ENCODE data around the gene ACTR1A. TPM values are rescaled to one million over a fixed set of nuclear protein-coding genes. Genes with fewer than 3 reads are reported as not detected.

ACTR1A gene
- total RNA-seq, 2 donors from 2014 or later: 43.0 to 74.4 TPM

GRCh38 chr10:102527546-102527945 lies 25.0 kb upstream of the ACTR1A start:
- H3K4me3 Mint-ChIP-seq: no peak overlapping the region
- peaks cover 6% of the 10 kb centered on the region for H3K4me1 Mint-ChIP-seq
- H3K36me3 Mint-ChIP-seq (ENCODE audit: low read depth): peaks cover 27% of the 10 kb centered on the region
- no peak for ATAC-seq (replicated peaks)
- no peaks in the 10 kb centered on the region for H3K27me3 Mint-ChIP-seq
- no peak overlapping the region for H3K27ac Mint-ChIP-seq
- H3K9me3 Mint-ChIP-seq: no peaks in the 10 kb centered on the region

DNA sequence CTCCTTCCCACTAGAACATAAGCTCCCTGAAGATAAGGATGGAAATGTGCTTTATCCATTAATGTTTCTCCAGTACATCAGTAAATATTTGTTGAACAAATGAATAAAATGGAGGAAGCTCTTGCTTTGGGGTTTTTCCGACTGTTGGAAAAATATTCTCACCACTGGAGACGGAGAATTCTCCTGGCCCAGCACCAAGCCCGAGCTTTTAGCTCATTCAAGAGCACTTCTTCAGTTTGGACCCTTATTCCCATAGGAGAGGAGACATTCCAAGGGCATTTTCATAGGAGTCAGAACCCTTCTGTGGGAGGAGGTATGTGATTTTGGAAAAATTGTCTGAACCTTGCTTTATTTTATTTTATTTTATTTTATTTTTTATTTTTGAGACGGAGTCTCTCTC lies 22.2 kb upstream of the ACTR1A start:
- no peak overlapping the region for H3K27ac Mint-ChIP-seq
- peaks cover 39% of the 10 kb centered on the region for H3K36me3 Mint-ChIP-seq (ENCODE audit: low read depth)
- H3K9me3 Mint-ChIP-seq: no peaks in the 10 kb centered on the region
- H3K4me1 Mint-ChIP-seq: peaks cover 17% of the 10 kb centered on the region
- no peak for ATAC-seq (replicated peaks)
- H3K27me3 Mint-ChIP-seq: no peaks in the 10 kb centered on the region
- no peak overlapping the region for H3K4me3 Mint-ChIP-seq

- Mint-ChIP-seq H3K27me3 (no peaks in the 10 kb centered on the region), H3K36me3 (ENCODE audit: low read depth) (peaks cover 39% of the 10 kb centered on the region), H3K27ac (peak overlapping the region; percentile 78), H3K4me3 (no peak overlapping the region), H3K9me3 (no peaks in the 10 kb centered on the region), H3K4me1 (peaks cover 17% of the 10 kb centered on the region)
- ATAC-seq (replicated peaks): peak; percentile 82
Measured at GRCh38 chr10:102523250-102524029, 20.9 kb upstream of the ACTR1A start.

DNA sequence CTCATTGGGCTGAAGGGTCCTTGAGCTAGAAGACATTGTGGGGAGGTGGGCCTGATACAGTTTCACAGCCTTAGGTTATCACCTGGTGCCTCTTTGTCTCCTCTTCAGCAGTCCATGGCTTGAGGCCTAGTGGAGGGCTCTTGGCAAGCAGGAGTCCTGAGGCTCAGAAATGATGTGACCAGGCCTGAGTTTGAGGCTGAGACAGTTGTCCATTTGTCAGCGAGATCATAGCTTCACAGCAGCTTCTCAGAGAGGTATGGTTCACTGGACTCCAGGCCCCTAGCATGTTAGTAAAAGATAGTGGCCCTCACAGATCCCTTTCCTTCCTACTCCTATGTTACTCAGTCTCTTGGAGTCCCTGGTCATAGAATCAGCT lies 20.4 kb upstream of the ACTR1A start:
- peaks cover 38% of the 10 kb centered on the region for H3K36me3 Mint-ChIP-seq (ENCODE audit: low read depth)
- ATAC-seq (replicated peaks): no peak
- no peaks in the 10 kb centered on the region for H3K9me3 Mint-ChIP-seq
- H3K4me1 Mint-ChIP-seq: peaks cover 17% of the 10 kb centered on the region
- no peaks in the 10 kb centered on the region for H3K27me3 Mint-ChIP-seq
- H3K4me3 Mint-ChIP-seq: no peak overlapping the region
- peak overlapping the region; percentile 78 for H3K27ac Mint-ChIP-seq

DNA sequence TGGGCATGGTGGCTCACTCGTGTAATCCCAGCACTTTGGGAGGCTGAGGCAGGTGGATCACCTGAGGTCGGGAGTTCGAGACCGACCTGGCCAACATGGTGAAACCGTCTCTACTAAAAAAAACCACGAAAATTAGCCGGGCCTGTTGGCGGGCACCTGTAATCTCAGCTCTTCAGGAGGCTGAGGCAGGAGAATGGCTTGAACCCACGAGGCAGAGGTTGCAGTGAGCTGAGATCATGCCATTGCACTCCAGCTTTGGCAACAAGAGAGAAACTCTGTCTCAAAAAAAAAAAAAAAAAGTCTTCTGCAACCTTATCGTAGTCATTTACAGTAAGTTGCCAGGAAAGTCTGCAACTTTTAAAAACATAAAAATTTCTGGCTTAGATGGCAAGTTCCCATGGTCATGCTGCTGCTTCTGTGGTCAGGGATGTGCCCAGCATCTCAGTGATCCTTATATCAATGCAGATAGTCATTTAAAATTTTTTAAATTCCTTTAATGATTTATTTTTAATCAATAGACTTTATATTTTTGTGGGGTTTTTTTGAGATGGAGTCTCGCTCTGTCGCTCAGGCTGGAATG lies 16.8 kb upstream of the ACTR1A start:
- Mint-ChIP-seq H3K36me3 (ENCODE audit: low read depth) (peaks cover 43% of the 10 kb centered on the region), H3K27ac (no peak overlapping the region), H3K4me1 (peaks cover 19% of the 10 kb centered on the region), H3K9me3 (no peaks in the 10 kb centered on the region), H3K4me3 (no peak overlapping the region), H3K27me3 (no peaks in the 10 kb centered on the region)
- no peak for ATAC-seq (replicated peaks)

- Mint-ChIP-seq H3K27ac (peak overlapping the region; percentile 49), H3K27me3 (no peaks in the 10 kb centered on the region), H3K9me3 (no peaks in the 10 kb centered on the region), H3K36me3 (ENCODE audit: low read depth) (peaks cover 59% of the 10 kb centered on the region), H3K4me3 (no peak overlapping the region), H3K4me1 (peaks cover 16% of the 10 kb centered on the region)
- no peak for ATAC-seq (replicated peaks)
Measured at GRCh38 chr10:102517553-102517952, 15.0 kb upstream of the ACTR1A start.

DNA sequence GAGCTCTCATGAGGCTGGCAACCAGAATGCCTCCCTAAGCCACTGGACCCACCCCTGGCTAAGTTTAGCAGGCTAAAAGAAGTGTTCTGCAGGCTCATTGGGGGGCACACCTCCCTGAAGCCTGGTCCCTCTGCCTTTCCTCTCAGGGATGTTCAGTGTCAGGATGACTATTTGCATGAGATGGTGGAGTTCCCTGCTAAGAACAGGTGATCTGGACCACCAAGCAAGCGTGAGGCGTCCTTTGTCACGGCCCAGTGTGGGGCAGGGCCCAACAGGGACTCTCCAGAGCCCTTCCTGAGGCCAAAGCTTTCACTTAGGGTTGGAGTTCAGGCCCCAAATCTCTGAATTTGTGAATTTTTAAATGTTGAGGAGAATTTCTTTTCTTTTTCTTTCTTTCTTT lies 13.2 kb upstream of the ACTR1A start:
- no peaks in the 10 kb centered on the region for H3K9me3 Mint-ChIP-seq
- H3K27ac Mint-ChIP-seq: peak overlapping the region; percentile 20
- H3K27me3 Mint-ChIP-seq: no peaks in the 10 kb centered on the region
- H3K4me1 Mint-ChIP-seq: peaks cover 13% of the 10 kb centered on the region
- H3K36me3 Mint-ChIP-seq (ENCODE audit: low read depth): peaks cover 69% of the 10 kb centered on the region
- ATAC-seq (replicated peaks): no peak
- H3K4me3 Mint-ChIP-seq: no peak overlapping the region

DNA sequence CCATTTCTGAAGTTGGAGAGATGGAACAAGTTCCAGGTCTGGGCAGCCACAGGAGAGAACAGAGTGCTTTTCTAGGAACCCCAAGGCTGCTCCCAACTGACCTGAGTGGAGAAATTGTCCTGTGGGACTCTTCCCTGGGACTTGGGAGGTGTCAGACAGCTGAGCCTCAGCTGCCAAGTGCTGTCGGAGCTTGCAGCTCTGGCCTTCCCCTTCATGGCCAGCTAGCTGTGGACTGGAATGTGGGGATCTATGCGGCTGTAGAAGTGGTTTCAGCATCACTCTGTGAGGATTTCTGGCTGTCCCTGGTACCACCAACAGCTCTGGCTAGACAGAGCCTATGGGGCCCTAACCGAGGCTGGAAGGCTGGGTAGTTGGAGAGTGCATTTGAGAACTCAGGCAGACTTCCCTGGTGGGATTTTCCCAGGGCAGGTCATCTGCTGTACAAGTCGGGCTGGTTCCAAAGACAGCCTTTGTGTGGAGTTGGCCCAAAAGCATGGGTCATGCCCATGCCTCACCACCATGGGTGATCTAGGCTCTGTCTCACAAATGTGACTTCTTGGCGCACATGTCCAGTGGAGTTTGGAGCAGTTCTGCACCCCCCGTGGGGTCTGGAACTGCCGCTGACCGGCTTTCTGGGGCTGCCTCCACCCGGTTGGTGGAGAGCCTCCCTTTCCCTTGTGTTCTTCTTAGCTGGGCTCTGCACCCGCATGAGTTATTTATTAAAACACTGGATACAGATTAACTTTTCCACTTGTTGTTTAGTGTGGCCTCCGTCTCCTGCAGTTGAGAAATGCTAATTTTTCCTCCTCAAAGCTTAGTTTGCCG lies 12.2 kb upstream of the ACTR1A start:
- Mint-ChIP-seq H3K4me3 (no peak overlapping the region), H3K4me1 (peaks cover 9% of the 10 kb centered on the region), H3K36me3 (ENCODE audit: low read depth) (peaks cover 67% of the 10 kb centered on the region), H3K27me3 (no peaks in the 10 kb centered on the region), H3K9me3 (no peaks in the 10 kb centered on the region), H3K27ac (no peak overlapping the region)
- ATAC-seq (replicated peaks): no peak

DNA sequence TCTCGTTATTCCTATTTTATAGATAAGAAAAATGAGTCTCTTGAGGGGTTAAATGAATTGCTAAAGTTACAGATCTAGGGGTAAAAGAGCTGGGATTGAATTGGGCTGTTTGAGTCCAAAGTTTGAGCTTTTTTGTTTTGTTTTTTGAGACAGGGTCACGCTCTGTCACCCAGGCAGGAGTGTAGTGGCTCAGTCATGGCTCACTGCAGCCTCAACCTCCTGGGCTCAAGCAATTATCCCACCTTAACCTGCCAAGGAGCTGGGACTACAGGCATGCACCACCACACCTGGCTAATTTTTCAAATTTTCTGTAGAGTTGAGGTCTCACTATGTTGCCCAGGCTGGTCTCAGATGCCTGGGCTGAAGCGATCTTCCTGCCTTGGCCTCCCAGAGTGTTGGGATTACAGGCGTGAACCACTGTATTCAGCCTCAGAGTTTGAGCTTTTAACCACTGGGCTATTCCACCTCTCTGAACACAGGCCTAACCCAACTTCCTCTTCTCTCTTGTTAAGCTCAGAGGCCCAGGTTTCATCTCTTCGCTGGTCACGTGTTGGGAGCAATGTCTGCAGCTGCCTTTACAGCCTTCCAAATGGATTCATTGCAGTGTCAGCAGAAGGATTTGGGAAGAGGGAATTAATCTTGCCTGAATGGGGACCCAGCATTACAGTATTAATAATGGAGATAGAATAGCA lies 9.2 kb upstream of the ACTR1A start:
- Mint-ChIP-seq H3K36me3 (ENCODE audit: low read depth) (peaks cover 79% of the 10 kb centered on the region), H3K4me1 (peaks cover 8% of the 10 kb centered on the region), H3K27me3 (no peaks in the 10 kb centered on the region), H3K27ac (peak overlapping the region; percentile 13), H3K9me3 (no peaks in the 10 kb centered on the region), H3K4me3 (no peak overlapping the region)
- no peak for ATAC-seq (replicated peaks)

- H3K36me3 Mint-ChIP-seq (ENCODE audit: low read depth): peaks cover 59% of the 10 kb centered on the region
- H3K27ac Mint-ChIP-seq: peak overlapping the region; percentile 54
- no peaks in the 10 kb centered on the region for H3K9me3 Mint-ChIP-seq
- ATAC-seq (replicated peaks): no peak
- peaks cover 8% of the 10 kb centered on the region for H3K4me1 Mint-ChIP-seq
- H3K27me3 Mint-ChIP-seq: no peaks in the 10 kb centered on the region
- no peak overlapping the region for H3K4me3 Mint-ChIP-seq
Measured at GRCh38 chr10:102509387-102509786, 6.9 kb upstream of the ACTR1A start.

DNA sequence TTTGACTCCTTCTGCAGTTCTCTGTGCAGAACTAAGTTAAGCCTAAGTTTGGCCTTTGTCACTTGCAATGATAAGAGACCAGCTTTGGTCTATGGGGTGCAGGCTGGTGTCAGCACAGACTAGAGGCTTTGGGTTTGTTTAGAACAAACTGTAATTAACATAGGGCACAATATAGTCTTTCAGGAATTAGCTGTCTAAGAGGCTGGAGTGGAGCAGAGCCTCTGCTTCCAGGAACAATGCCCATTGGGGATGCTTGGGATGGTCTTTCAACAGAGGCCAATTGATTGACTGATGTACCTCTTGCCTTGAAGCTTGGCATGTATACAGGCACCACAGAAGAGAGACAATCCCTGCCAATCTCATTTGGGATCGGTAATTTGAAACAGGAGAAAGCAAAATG lies 6.0 kb upstream of the ACTR1A start:
- H3K36me3 Mint-ChIP-seq (ENCODE audit: low read depth): peaks cover 52% of the 10 kb centered on the region
- H3K27me3 Mint-ChIP-seq: no peaks in the 10 kb centered on the region
- H3K4me3 Mint-ChIP-seq: no peak overlapping the region
- H3K4me1 Mint-ChIP-seq: peaks cover 8% of the 10 kb centered on the region
- H3K9me3 Mint-ChIP-seq: no peaks in the 10 kb centered on the region
- no peak for ATAC-seq (replicated peaks)
- peak overlapping the region; percentile 54 for H3K27ac Mint-ChIP-seq

DNA sequence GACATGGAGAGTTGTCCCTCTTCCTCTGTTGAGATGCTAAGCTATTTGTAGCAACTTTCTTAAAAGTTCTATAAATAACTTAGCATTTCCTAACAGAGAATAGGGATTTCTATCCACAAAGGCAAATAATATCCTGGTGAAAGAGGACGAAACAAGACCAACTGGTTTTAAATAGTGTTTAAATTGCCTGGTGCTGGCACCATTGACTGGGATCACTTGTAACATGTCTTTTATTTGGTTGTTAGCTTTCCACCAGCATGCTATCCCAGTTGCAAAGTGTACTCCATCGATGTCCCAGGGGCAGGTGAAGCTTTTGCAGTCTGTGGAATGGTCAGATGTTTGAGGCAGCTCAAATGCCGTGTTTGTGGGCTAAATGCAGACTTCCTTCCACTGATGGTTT lies 5.0 kb upstream of the ACTR1A start:
- no peaks in the 10 kb centered on the region for H3K27me3 Mint-ChIP-seq
- no peaks in the 10 kb centered on the region for H3K9me3 Mint-ChIP-seq
- no peak overlapping the region for H3K4me3 Mint-ChIP-seq
- H3K36me3 Mint-ChIP-seq (ENCODE audit: low read depth): peaks cover 42% of the 10 kb centered on the region
- no peak for ATAC-seq (replicated peaks)
- H3K4me1 Mint-ChIP-seq: peaks cover 8% of the 10 kb centered on the region
- no peak overlapping the region for H3K27ac Mint-ChIP-seq

DNA sequence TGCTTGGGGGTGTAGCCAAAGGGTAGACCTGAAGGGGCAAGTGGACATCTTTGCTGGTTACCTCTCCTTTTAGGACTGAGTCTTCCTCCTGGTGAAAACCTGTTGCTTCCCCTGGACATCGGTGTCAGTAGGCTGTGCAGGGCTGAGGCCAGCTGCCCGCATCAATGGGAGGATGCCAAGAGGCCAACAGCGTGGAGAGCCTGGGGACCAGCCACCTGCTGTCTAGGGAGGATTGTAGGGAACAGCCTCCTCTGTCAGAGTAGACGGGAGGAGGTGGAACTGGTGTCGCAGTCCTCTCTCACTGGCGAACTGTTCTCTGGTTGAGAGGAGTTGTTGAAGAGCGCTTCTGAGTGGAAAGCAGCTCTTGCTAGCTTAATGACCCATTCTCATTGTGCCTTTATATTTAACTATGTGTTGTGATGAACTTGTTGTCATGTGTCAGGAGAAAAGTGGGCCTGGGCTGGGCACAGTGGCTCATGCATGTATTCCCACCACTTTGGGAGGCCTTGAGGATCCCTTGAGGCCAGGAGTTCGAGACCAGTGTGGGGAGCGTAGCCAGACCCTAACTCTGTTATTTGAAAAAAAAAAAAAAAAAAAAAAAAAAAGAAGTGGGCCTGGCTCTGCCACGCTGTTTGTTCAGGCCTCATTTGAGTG lies 3.1 kb upstream of the ACTR1A start:
- ATAC-seq (replicated peaks): no peak
- peaks cover 4% of the 10 kb centered on the region for H3K4me1 Mint-ChIP-seq
- H3K4me3 Mint-ChIP-seq: no peak overlapping the region
- H3K27ac Mint-ChIP-seq: no peak overlapping the region
- peaks cover 26% of the 10 kb centered on the region for H3K36me3 Mint-ChIP-seq (ENCODE audit: low read depth)
- H3K27me3 Mint-ChIP-seq: no peaks in the 10 kb centered on the region
- H3K9me3 Mint-ChIP-seq: no peaks in the 10 kb centered on the region

GRCh38 chr10:102504976-102505300 lies 2.4 kb upstream of the ACTR1A start:
- peaks cover 25% of the 10 kb centered on the region for H3K36me3 Mint-ChIP-seq (ENCODE audit: low read depth)
- H3K27ac Mint-ChIP-seq: no peak overlapping the region
- no peak overlapping the region for H3K4me3 Mint-ChIP-seq
- H3K9me3 Mint-ChIP-seq: no peaks in the 10 kb centered on the region
- H3K27me3 Mint-ChIP-seq: no peaks in the 10 kb centered on the region
- ATAC-seq (replicated peaks): no peak
- H3K4me1 Mint-ChIP-seq: peaks cover 4% of the 10 kb centered on the region

Data from activated T-helper 17 cell treated with anti-CD3 and anti-CD28 coated beads, Interleukin-2, amount 50 U/mL, for 72 hours (primary cell).